HG03097 (cell line): ENCODE data around the gene SLC35A3.
"Not testable (repeated sequence)": the region's sequence is repeated elsewhere in the genome, so short reads cannot be mapped to it uniquely, and the experiment has no call there.

Source experiments
- ATAC-seq: cut with Tn5 transposase; IDR thresholded peaks from one replicate; pipeline ENCODE4 v1.9.1; 2021; ENCODE audit not compliant: unreplicated experiment, low FRiP score

Gene SLC35A3

GRCh38 chr1:100027212-100027611 is 57.4 kb downstream of the SLC35A3 start:
- ATAC-seq = no peak

GRCh38 chr1:100028765-100029164 is 59.0 kb downstream of the SLC35A3 start:
- ATAC-seq = no peak

- no peak for ATAC-seq
Observed at GRCh38 chr1:100034470-100034869, 64.7 kb downstream of the SLC35A3 start.

DNA sequence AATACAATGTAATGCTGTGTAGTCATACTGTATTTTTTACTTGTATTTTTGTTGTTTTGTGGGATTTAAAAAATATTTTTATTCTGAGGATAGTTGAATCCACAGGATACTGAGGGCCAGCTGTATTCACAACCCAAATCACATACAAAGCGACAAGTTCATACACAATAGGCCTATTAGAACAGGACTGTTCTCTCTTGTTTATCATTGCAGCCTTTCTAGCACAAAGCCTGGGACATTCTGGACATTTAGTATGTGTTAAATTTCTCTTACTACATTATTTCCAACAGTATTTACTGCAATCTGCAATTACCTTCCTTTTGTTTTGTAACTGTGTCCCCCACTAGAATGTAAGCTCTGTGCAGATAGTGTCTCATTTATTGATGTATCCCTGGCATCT is 65.4 kb downstream of the SLC35A3 start:
- no peak for ATAC-seq

GRCh38 chr1:100036718-100037655 is 67.2 kb downstream of the SLC35A3 start:
- no peak for ATAC-seq

DNA sequence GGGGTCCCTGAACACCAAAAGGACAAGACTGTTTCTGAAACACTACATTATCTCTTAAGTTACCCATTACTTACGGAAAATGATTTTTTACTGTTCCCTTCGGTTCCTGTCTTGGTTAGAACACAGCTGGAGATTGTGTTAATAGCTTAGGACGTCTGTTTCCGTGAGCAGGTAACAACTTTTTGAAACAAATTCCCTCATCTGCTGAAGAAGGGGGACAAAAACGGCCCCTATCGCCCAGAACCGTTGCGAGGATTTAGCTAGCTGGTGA is 67.8 kb downstream of the SLC35A3 start:
- ATAC-seq = no peak

DNA sequence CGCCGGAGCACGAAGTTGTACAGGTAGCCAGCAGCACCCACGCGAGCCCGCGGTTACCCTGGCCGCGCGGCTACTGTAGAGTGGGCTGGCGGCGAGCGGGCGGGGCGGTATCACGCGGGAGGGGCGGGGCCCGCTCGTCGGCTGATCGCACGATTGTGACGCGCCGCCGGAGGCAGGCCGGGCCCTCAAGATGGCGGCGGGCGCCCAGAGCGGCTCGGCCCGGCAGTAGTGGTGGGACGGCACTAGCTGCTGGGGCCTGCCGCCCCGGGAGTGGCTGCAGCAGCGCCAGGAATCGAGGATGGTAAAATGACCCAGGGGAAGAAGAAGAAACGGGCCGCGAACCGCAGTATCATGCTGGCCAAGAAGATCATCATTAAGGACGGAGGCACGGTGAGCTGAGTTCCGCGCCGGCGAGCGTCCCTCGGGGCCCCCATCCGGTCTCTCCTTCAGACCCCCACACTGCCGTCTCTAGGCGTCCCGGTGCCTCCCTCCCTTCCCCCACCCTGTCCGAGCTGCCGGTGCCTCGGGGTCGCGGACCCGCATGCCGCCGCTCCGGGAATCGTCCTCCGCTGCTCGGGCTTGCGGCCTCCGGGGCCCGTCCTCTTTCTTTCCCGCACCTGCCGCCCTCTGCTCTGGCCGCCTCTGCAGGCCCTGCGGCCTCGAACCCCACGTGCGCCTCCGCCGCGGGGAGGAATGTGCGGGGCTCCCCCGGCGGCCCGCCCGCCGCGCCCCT is 68.3 kb downstream of the SLC35A3 start:
- ATAC-seq = peak; percentile 83

- peak; percentile 45 for ATAC-seq
Observed at GRCh38 chr1:100038660-100039287, 69.0 kb downstream of the SLC35A3 start.

DNA sequence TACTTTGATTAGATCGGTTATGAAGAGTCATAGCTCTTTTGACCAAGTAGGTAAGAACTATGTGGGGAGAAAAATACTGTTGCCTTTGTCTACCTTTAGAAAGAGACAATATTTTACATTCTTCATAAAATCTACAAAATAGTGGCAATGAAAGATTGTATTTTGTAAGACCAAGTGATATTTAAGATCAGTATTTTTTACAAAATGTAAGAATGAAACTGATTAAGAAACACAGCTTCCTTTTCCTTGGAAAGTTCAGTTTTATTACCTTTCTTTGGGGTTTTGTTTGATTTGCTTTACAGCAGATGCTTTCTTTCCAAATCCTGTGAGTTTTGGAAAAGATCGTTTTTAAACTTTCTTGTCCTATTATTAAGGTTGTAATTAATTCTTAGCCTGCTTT is 69.8 kb downstream of the SLC35A3 start:
- no peak for ATAC-seq

GRCh38 chr1:100045206-100045605 is 75.4 kb downstream of the SLC35A3 start:
- ATAC-seq = no peak

GRCh38 chr1:100047235-100047708 is 77.5 kb downstream of the SLC35A3 start:
- ATAC-seq = not testable (repeated sequence)

DNA sequence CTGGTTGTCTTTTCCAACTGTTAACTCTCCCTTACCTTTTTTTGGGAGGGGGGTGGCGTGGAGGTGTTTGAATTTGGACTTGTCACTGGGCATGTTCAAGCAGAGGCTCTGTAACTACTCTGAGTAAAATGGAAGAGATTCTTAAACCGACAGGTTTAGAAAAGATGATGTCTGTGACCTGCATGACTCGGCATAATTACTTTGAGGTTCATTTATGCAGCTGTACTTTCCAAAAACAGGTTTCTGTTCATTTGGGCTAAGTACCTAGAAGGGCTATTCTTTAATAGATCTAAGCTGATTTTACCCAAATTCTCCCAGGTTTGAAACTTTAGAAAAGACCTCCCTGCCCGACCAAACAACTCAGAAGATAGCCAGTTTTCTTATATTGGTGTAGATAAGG is 80.3 kb downstream of the SLC35A3 start:
- no peak for ATAC-seq

GRCh38 chr1:100051401-100051800 is 81.6 kb downstream of the SLC35A3 start:
- no peak for ATAC-seq

GRCh38 chr1:100051893-100052292 is 82.1 kb downstream of the SLC35A3 start:
- no peak for ATAC-seq

DNA sequence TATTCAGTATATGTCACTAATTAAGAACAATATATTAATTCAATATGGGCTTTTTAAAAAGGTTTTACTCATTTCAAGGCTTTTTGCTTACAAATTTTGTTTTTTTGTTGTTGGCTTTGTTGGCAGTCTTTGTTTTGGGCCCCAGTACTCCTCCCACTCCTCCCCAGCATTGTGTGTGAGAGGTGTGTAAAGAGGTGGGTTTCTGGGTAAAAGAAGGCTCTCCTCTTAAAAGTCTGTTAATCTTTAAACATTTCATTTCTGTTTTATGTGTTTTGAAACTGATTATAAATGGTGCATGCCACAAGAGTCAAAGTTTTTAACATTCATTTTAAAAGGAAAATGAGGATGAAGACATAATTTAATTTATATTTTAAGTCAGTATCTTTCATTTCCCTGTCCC is 83.3 kb downstream of the SLC35A3 start:
- no peak for ATAC-seq

DNA sequence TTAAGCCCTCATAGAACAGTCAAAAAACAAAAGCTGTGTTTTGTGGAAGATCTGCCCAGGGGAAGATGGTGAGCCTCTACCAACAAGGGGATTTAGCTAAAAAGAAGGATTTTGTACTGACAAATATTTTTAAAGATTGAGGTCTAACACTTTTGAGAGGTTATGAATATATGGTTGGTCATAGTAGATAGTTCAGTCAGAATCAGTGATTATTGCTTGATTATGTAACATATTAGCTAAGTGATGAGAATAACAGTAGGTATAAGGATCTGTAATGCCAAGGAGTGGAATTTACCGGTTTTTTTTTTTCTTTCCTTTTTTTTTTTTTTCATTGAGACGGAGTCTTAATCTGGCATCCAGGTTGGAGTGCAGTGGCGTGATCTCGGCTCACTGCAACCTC is 83.9 kb downstream of the SLC35A3 start:
- no peak for ATAC-seq

DNA sequence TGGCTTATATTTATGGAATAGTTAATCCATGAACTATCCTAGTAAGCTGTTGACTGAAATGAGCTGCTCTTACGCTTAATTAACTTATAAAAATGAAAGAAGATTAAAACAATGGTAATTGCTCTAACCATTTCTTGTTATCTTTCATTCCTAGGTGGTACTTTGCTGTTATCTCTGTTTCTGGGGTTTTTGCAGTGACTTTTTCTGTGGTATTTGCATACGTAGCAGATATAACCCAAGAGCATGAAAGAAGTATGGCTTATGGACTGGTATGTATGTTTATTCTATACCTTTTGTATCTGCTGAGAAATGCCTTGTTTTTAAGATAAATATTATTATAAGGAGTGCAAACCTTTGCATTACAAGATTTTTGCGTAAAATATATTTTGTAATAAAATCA is 91.9 kb downstream of the SLC35A3 start:
- ATAC-seq = no peak

- no peak for ATAC-seq
Observed at GRCh38 chr1:100065183-100065968, 95.6 kb downstream of the SLC35A3 start.

DNA sequence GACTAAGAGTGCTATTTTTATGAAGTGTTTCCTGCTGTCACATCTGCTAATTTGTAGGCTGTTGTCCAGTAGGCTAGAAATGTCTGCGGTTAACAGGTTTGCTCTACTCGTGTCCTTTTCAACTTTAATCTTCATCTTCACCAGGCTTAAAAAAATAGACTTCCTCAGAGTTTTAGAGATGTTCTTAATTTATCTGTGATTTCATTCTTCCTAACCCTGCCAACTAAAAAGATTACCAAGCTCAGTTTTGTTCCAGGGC is 96.1 kb downstream of the SLC35A3 start:
- no peak for ATAC-seq

DNA sequence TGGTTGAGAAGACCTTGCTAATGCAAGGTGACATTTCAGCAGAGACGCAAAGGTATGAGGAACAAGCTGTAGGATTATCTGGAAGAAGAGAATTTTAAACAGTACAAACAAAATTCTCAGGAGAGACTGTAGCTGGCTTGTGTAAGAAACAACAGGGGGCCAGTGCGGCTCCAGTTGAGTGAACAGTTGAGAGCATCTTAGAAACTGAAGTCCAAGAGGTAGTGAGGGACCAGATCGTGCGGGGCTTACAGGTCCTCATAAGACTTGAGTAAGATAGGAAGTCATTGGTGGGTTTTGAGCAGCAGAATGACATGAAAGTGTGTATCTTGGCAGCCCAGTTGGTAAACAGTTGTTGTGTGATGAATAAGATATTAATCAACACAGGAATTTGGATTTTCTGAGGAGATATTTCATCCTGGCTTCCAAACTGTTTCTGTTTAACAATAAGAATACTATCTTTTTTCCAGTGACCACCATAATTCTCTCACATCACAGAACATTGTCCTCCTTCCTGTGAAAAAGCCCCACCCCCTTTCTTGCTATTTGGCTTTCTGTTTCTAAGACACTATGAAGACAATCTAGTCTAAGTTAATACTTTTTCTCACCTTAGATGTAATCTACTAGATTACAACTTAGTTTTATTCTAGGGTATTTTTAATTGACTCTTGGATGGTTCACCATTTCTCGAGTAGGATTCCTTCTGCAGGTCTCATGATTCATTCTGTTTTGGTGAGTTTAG is 100.6 kb downstream of the SLC35A3 start:
- no peak for ATAC-seq
